EL (cell line): ENCODE measurements around the gene CLEC4E.
"Not testable (repeated sequence)": the region's sequence is repeated elsewhere in the genome, so short reads cannot be mapped to it uniquely, and the experiment has no call there.

Experiments used
- DNase-seq: peaks from one replicate; pipeline ENCODE4 v3.0.0-alpha.2; 2016

CLEC4E gene

DNA sequence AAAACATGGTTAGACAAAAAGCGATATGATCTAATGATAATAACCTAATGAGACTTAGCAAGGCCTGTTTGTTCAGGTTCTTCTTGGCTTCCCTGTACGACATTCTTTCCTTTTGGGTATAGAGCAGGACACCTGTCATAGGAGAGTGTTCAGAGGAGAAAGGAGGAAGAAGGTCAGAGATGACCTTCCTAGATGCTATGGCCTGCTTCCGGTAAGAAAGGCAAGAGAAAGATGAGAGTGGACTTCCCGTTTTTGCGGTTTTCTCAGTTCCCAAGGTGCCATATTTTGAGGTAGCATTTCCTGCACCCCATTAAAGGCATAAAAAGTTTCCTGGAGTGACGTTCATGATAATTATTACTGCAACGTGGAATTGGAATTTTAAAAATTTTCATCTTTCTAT is 8.7 kb downstream of the CLEC4E start:
- no peak for DNase-seq

DNA sequence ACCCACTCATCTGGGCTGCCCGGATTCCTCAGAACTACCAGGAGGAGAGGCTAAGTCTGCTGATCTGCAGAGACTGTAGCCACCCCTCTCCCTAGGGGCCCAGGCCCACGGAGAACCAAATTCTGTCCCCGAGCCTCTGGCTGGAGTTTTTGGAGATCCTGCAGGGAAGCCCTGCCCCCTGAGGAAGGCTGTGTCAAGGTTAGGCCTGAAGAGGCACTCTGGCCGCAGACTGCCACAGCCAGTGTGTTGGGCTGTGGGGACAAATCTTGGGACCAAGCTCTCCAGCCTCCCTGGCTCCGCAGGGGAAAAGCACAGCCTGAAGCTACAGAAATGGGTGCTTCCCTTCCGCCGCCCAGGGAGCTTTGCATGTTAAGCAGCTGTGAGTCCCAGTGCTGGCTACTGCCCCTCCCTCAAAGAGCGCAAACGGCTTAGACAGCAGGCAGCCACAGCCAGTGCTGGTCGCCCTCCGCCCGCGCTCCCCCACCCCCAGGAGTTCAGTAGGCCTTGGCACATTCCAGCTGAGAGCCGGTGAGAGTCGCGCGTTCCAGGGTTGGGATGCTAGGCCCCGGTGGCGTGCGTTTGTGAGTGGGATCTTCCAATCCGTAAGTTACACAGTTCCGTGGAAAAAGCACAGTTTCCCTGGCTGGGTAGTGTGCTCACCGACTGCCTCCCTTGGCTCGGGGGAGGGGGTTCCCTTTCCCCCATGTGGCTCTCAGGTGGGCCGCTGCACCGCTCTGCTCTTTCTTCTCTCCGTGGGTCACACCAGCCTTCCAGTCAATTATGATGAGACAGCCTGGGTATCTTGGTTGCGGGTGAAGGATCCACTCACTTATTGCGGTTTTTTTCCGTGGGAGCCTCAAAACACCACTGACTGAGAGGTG is 13.2 kb downstream of the CLEC4E start:
- DNase-seq: no peak

DNA sequence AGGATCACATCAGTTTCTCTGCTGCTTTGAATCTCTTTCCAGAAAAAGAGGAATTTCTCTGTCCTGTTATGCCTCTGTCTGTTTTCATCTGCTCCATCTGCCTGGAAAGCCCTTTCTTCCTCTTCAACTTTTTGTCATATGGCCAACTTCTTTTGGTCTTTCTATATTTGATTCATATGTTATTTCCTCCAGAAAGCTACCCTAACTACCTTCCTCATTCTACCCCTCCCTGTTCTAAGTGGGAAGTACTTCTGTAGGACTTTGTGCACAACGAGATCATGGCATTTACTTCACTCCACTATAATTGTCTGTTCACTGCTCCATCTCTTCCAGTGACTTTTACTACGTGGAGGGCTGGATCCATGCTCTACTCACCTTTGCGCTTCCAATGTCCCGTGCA is 21.5 kb downstream of the CLEC4E start:
- no peak for DNase-seq

DNA sequence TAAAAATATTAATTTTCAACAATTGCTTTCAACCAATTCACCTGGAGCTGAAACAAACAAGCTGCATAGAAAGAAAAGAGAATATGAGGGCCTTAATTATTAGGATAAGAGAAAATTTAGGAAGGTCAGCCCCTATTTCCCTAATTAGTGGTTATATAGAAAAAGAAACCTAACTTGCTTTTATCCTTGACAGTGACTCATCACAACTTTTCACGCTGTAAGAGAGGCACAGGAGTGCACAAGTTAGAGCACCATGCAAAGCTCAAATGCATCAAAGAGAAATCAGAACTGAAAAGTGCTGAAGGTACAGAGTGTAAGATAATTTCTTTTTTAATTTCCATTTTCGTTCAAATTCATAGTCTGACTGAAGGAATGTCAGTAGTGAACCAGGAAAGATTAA is 22.7 kb downstream of the CLEC4E start:
- no peak for DNase-seq

DNA sequence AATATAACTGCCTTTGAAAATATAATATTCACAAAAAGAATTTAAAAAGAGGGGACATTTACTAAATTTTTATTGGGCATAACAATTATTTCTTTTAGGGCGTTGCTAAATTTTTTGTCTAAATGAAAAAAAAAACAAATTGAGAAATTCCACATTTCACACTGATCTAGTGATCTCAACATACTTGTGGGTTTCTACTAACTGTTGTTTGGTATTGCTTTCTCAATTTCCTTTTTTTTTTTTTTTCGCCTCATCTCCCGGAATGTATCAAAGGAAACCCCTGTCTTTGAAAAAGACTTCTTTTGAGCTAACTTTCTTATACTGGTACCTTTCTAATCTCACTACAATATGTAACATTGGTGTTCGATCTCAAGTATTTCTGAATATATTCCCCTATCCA is 27.4 kb downstream of the CLEC4E start, which contains the start of gene CLEC4D:
TSS of gene CLEC4D (plus strand) at position 248 of the 400 bp plus-strand sequence. CDS start 230 bp downstream, outside the sequence.
- no peak for DNase-seq

DNA sequence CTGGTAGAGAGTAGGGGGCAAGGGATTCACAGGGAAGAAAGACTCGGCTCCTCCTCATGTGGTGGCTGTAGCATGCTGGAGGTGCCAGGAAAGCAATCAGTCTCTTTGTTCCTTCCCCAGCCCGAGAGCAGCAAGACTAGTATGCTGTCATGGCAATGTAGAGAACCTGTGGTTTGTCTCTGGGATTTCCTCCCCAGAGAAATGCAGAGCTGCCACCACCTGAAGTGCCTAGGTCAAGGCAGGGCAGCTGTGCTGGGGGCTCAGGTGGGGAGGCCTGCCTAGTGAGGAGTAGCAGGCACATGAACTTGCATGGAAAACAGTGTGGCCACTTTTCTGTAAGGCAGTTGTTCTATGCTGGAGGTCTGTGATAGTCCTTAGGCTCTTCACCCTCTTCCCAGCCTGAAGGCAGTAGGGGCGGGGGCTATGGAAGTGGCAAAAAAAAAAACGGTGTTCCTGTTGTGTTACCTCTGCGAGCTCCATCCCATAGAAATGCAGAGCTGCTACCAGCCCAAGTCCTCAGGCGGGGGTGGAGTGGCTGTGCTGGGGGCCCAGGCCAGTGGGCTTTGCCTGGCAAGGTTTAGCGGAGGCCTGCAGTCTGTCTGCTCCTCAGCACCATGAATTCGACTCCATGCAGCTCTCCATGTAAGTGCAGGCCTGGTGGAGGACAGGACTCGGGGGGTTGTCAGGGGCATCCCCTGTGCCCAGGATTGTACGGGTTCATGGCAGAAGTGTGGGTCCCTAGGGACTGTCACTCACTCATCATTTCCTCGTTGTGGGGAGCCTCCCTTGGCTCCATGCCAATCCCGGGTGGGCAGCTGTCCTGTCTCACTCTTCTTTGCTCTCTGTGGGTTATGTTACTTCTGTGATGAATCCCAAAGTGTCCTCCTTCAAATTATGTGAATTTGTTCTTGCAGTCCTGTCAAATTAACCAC is 31.5 kb downstream of the CLEC4E start:
- no peak for DNase-seq

DNA sequence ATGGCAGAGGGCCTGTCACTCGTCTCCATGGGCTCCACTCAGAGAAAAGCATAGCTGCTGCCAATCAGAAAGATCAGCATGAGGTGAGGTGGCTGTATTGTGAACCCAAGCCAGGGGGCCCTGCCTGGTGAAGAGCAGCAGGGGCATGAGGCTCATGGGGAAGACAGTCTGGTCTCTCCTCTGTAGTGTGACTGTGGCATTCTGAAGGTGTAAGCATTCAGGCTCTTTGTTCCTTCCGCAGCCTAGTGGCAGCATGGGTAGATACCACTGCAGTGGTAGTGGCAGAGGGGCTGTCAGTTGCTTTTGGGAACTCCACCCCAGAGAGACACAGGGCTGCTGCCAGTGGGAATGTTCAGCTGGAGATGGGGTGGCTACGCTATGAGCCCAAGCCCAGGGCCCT is 32.5 kb downstream of the CLEC4E start:
- DNase-seq: no peak

DNA sequence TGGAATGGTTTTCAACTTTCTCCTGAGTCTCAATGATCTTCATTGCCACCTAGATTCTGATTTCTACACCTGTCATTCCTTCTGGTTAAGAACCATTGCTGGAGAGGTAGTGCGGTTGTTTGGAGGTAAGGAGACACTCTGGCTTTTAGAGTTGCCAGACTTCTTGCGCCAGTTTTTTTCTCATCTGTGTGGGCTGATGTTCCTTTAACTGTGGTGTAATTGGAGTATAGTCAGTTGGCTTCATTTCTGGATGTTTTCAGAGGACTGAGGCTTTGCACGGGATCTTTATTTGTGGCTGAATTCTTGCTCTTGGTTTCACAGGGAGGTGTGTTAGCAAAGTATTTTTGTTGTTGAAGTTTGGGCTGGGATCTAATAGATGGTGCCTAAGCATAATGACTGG is 33.1 kb downstream of the CLEC4E start:
- no peak for DNase-seq

DNA sequence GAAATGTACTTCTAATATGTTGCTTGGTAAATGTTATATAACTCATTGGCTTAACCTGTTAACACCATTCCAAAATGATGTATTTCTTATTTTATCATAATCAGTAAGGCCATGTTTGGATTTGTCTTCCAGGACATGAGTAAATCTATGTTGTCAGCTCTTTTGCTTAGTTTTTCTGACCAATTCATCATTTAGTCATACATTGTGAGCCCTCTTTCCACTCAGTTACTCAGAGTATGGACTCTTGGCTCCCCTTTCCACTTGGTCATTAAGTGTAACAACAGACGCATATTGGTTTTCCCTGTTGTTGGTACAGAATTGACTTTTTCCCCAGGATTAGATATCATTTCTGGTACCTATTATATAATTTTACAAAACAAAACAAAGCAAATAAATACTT is 36.4 kb downstream of the CLEC4E start:
- DNase-seq: no peak

DNA sequence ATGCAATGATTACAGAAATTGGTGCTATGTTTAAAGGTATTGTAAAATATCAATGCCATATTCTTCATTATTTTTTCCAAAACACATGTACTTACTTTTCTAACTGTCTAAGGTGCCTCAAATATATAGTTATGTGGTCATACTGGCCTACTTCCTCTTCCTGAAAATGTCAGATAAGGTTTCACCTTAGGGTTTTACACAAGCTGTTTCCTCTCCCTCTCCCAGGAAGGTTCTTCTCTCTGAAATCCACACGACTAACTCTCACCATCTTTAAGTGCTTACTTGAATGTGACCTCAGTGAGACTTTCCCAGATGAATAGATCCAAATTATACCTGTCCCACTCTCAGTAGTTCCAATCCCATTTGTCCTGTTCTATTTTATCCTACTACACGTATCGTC is 39.0 kb downstream of the CLEC4E start:
- no peak for DNase-seq

DNA sequence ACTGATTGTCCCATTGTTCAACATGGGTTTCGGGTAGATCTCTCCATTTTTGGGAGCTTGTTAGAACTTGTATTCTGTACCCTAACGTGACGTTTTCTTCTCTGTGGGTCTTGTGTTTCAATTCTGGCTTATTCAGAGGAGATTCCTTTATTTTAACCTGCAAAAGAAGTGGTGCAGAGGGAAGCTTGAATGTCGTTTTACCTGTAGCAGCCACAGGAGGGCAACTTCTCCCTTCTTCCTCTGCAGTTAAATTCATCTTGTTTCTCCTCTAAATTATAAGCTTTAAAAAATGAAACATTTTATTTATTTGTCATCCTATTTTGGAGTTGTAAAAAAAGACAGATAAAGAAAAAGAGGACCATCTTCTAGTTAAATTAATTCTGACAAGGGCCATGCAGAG is 41.1 kb downstream of the CLEC4E start:
- DNase-seq: no peak

DNA sequence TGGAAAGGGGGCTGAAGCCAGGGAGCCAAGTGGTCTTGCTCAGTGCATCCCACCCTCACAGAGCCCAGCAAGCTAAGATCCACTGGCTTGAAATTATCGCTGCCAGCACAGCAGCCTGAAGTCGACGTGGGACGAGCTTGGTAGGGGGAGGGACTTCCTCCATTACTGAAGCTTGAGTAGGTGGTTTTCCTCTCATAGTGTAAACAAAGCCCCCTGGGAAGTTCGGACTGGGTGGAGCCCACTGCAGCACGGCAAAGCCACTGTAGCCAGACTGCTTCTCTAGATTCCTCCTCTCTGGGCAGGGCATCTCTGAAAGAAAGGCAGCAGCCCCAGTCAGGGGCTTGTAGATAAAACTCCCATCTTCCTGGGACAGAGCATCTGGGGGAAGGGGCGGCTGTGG is 44.6 kb downstream of the CLEC4E start:
- not testable (repeated sequence) for DNase-seq

DNA sequence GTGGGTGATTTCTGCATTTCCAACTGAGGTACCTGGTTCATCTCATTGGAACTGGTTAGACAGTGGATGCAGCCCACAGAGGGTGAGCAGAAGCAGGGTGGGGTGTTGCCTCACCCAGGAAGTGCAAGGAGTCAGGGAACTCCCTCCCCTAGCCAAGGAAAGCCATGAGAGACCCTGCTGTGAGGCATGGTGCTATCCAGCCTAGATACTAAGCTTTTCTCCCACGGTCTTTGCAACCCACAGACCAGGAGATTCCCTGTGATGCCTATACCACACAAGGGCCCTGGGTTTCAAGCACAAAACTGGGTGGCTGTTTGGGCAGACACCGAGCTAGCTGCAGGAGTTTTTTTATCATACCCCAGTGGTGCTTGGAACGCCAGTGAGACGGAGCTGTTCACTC is 45.0 kb downstream of the CLEC4E start:
- DNase-seq: not testable (repeated sequence)

DNA sequence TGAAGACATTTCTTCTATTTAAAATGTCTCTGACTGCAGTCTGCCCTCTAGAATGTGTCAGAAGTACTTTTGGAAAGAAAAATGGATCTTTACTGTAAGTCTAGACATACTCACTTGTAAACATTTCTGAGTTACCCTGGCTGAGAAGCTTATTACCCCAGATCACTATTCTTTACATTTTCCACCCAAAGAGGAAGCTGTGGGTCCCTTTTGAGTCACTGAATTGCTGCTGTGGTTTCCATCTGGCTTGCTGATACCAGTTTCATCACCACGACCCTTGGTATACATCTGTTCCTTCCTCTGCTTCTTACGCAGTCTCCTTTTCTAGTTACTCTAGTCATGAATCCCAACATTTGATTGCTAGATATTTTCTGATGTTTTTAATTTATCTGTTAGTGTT is 47.6 kb downstream of the CLEC4E start:
- DNase-seq: no peak

DNA sequence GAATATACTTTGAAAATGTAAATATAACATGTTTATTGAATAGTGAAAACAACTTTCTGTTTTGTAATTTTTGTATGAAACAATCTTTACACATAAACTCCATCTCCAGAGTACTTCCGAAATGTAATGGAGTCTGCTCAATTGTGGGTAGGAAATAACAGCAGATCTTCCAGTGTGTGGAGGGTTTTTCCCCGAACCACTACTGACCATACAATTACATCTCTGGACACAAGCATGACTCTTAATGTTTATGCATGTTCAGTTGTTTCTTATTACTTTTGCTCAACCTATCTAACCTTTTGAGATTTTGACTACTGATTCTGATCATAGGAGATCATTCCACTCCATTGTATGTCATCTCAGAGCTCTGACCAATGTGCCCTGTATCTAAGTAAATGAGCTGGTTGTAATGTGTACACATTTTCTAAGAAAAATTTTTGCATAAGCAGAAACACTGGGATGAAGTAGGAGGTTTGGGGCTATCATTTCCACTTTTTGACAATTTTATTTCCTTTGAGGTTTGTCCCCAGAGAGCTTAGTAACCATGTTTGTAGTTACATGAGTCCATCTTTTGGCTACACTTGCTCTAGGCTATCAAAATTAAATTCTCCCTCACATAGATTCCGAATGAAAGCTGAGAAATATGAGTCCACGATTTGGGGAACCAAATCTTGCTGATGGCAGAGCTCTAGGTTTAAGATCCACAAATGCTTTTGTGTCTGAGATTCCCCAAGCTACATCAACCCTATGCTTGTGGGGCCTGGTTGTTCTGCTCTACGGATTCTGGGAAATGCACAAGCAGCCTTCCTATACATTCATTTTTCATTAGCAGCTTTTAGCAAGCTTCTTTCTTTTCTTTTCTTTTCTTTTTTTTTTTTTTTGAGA is 48.8 kb downstream of the CLEC4E start:
- no peak for DNase-seq
